HG02981 (cell line): ENCODE results near the gene FOXO1.

Source experiments
- ATAC-seq: cut with Tn5 transposase; IDR thresholded peaks from one replicate; pipeline ENCODE4 v1.9.1; 2021; ENCODE audit warnings: mild to moderate bottlenecking, moderate library complexity; ENCODE audit not compliant: unreplicated experiment

Gene FOXO1

GRCh38 chr13:40640202-40640601 is 26.2 kb downstream of the FOXO1 start:
- no peak for ATAC-seq

DNA sequence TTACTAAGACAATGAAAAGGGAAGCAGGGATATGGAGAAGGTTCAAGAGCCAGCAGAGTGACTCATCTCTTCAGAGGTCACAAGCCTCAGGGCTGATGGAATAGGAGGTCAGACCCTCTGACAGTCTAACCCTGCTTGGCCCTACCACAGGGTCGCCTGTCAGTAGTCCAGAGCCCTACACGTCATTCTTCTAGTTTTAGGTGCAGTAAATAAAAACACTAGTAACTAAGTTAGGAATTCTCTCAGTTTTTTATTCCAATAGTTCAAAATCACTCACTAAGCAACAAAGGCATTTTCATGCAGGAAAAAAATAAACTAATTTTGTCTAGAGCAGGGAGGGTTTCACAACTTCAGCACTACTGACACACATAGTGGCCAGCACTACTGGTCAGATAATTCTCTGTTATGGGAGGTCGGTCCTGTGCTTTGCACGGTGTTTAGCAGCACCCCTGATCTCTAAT is 27.2 kb downstream of the FOXO1 start:
- ATAC-seq: no peak

GRCh38 chr13:40637643-40638042 is 28.8 kb downstream of the FOXO1 start:
- ATAC-seq: no peak

GRCh38 chr13:40635315-40635995 is 31.0 kb downstream of the FOXO1 start:
- no peak for ATAC-seq

- no peak for ATAC-seq
These were observed 33.5 kb downstream of the FOXO1 start for GRCh38 chr13:40632915-40633314.

DNA sequence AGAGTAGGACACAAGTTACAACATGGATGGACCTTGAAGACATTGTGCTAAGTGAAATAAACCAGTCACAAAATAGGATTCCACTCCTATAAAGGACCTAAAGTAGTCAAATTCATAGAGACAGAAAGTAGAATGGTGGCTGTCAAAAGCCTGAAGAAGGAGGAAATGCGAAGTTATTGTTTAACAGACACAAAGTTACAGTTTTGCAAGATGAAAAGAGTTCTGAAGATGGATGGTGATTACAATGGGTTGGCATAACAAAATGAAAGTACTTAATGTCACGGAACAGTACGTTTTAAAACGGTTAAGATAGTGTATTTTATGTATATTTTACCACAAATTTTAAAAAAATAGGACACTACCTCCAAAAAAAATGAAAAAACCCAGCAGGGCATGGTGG is 34.8 kb downstream of the FOXO1 start:
- ATAC-seq: peak; percentile 52

- ATAC-seq: peak; percentile 65
These were observed 36.6 kb downstream of the FOXO1 start for GRCh38 chr13:40629678-40630384.

DNA sequence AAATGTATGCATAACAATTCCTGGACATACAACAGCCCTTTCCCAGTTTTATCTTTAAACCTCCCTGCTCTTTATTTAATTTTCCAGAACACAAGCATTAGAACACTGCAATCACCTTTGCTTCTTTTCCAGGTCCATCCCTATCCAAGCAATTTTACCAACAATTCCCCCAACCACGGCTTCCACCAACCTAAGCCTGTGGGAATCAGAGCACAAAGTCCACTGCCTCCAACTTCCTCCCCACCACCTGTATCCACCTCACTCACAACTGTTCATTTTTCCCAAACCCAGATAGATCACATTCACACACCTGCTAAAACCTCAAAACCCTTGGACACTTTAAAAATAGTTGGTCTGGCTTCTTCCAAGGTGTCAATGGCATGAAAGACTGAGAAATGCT is 39.5 kb downstream of the FOXO1 start:
- ATAC-seq: no peak

DNA sequence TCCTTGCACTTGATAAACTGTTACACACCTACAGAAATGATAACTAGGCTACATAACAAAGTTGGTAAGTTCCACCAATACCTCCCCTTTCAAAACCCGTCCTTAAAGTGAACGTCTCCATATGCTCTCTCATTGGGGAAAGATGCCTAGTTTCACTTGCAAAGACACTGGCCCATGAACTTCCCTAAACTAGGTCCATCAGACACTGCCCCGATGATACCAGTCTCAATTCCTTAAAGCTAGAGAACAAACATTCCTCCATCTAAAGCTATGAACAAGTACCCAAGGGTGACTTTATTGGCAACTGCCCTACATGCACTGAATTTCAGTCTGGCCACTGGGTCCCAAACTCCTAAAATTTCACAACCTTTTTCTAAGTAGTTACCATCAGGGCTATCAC is 39.9 kb downstream of the FOXO1 start:
- no peak for ATAC-seq

DNA sequence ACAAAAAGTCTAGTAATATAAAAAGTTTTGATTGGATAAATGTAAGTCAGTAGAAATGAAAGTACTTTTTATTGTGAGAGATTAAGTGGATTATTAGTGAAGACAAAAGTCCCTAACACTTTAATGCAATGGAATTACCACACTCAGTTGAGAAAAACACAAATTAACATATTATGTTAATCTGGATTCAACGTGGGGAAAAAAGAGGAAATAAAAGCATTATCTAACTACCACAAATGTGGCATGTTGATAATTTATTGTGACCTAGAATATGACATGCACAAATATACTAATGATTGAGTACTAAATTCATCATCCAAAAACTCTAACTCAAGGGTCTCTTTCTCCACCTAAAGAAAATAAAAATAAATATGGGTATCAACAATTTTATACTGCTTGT is 41.5 kb downstream of the FOXO1 start:
- no peak for ATAC-seq

- ATAC-seq: no peak
These were observed 42.1 kb downstream of the FOXO1 start for GRCh38 chr13:40624383-40624782.

- ATAC-seq: no peak
These were observed 43.7 kb downstream of the FOXO1 start for GRCh38 chr13:40622761-40623160.

GRCh38 chr13:40622246-40622645 is 44.2 kb downstream of the FOXO1 start:
- no peak for ATAC-seq

- no peak for ATAC-seq
These were observed 47.0 kb downstream of the FOXO1 start for GRCh38 chr13:40619479-40619814.

DNA sequence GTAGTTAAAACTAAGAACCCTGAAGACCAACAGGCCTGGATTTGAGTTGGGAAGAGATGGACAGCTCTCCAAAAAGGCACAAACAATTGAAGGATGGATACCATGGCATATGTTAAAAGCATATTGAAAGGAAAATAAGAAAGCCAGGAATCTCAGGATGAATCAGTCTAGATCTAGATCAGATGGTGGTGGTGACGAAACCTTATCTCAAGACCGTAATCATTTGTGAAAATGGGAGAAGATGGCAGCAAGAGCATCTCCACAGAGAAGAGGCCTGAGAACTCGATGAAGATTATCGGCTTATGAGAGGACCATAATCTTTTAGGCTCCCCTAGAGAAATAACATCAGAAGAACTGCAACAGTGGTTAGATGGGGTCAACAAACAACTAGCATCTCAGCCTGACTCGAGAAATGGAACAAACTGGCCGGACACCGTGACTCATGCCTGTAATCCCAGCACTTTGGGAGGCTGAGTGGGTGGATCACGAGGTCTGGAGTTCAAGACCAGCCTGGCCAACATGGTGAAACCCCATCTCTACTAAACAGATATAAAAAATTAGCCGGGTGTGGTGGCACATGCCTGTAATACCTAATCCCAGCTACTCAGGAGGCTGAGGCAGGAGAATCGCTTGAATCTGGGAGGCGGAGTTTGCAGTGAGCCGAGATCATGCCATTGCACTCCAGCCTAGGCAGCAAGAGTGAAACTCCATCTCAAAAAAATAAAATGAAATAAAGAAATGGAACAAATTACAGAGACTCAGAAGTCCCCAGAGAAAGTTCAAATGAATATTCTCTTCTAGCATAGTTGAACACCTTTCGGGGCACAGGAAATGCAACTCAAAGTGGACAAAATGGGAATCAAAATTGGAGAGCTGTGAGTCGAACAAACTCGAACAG is 47.6 kb downstream of the FOXO1 start:
- ATAC-seq: no peak

DNA sequence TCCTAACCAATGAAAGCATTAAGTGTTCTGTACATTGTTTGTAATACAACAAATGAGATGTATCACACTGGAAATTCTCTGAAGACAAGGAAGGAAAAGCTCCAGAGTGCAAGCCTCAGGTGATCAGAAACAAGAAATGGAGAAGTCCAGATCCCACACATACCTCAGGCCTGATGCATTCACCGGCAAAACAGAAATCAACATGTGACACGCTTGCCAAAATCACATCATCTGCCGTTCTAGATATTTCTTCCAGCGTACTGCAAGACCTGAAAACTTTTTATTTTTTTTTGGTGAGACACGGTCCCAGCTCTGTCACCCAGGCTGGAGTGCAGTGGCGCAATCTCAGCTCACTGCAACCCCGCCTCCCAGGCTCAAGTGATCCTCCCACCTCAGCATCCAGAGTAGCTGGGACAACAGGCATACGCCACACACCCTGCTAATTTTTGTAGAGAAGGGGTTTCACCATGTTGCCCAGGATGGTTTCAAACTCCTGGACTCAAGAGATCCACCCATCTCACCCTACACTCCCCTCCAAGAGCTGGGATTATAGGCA is 48.6 kb downstream of the FOXO1 start:
- ATAC-seq: no peak

GRCh38 chr13:40615619-40616018 is 50.8 kb downstream of the FOXO1 start:
- no peak for ATAC-seq

- no peak for ATAC-seq
These were observed 52.5 kb downstream of the FOXO1 start for GRCh38 chr13:40613914-40614313.

- ATAC-seq: peak; percentile 76
These were observed 53.1 kb downstream of the FOXO1 start for GRCh38 chr13:40613192-40613818.

GRCh38 chr13:40612041-40612440 is 54.4 kb downstream of the FOXO1 start:
- ATAC-seq: no peak

- no peak for ATAC-seq
These were observed 54.8 kb downstream of the FOXO1 start for GRCh38 chr13:40611635-40612034.
